Aorta (tissue), 5 donors: ENCODE results near the gene MAPK4. TPM values are rescaled to one million over a fixed set of nuclear protein-coding genes. Genes with fewer than 3 reads are reported as not detected.
"Not testable (repeated sequence)": the region's sequence is repeated elsewhere in the genome, so short reads cannot be mapped to it uniquely, and the experiment has no call there.

ENCODE experiments used
- ATAC-seq: fragments of 200-7000 bp; cut with Tn5 transposase; one replicate; pipeline ENCODE4 v1.9.1; 2022; ENCODE audit warnings: moderate library complexity; ENCODE audit not compliant: low FRiP score
- DNase-seq, 2 donors: peaks; one replicate each; pipeline ENCODE4 v3.0.0-alpha.2; 2020
- H3K27ac ChIP-seq, 2 donors: one replicate each; pipeline ENCODE4 v1.5.1; 2013; ENCODE audit warnings: low read length in 2 of 2, mild to moderate bottlenecking in 2 of 2, moderate library complexity in 2 of 2, control low read depth in 1 of 2, inconsistent platforms in 1 of 2, low read depth in 1 of 2
- H3K27me3 ChIP-seq, 2 donors: one replicate each; pipeline ENCODE4 v1.6.1; 2013; ENCODE audit warnings: control low read depth in 1 of 2, low read length in 1 of 2, mild to moderate bottlenecking in 1 of 2, moderate library complexity in 1 of 2; ENCODE audit not compliant: insufficient read depth in 2 of 2, control insufficient read depth in 1 of 2
- H3K36me3 ChIP-seq, 2 donors: one replicate each; pipeline ENCODE4 v1.6.1; 2013; ENCODE audit warnings: control low read depth in 1 of 2, low read length in 1 of 2, mild to moderate bottlenecking in 1 of 2; ENCODE audit not compliant: insufficient read depth in 2 of 2, control insufficient read depth in 1 of 2
- H3K4me1 ChIP-seq, 2 donors: one replicate each; pipeline ENCODE4 v1.6.1; 2013; ENCODE audit warnings: low read length in 2 of 2, control low read depth in 1 of 2, mild to moderate bottlenecking in 1 of 2, moderate library complexity in 1 of 2; ENCODE audit not compliant: insufficient read depth in 2 of 2, control insufficient read depth in 1 of 2
- H3K4me3 ChIP-seq, 2 donors: one replicate each; pipeline ENCODE4 v1.5.1; 2013; ENCODE audit warnings: low read length in 2 of 2, control low read depth in 1 of 2, mild to moderate bottlenecking in 1 of 2
- H3K9me3 ChIP-seq: one replicate; pipeline ENCODE4 v1.6.1; 2013; ENCODE audit warnings: mild to moderate bottlenecking, low read length; ENCODE audit not compliant: control insufficient read depth
- WGBS, 2 donors: extraction: QIAGEN DNeasy Blood & Tissue Kit; methylation state at CpG; one replicate each; pipeline ENCODE4 v1.1.7; 2013; 5-methylcytosine and 5-hydroxymethylcytosine counted together
- intact Hi-C, 2 donors: fragments of 100-400 bp; cut with DNase I; formaldehyde crosslinking; loops; one replicate each; pipeline versions ENCODE4 v1.14.2 to v1.15.0; 2022
- polyA plus RNA-seq, 2 donors: library from polyadenylated mRNA; stranded (reverse); fragments of 200-250 nt; gene quantifications; one replicate each; pipeline ENCODE4 v1.2.3, GENCODE V29; 2013
- total RNA-seq, 2 donors: library from RNA; stranded (reverse); fragmentation: NEBNext Ultra II Directional; extraction: Animal tissue kit (Norgen Biotek cat#: 25700); gene quantifications; one replicate each; pipeline ENCODE4 v1.2.1, GENCODE V29; 2021
- donor health status: healthy with polysubstance abuse.
- donor health status: Bipolar disorder and iron deficiency.
- donor health status: DM: no; HTN: no; CAD: no.
- donor health status: DM: no; HTN: no; CAD: no.
- donor health status: DM: yes; HTN: yes; CAD: no.

MAPK4 gene
- total and polyA plus RNA-seq, 4 donors: 1.1 to 4.2 (median 1.5) TPM

- Histone ChIP-seq H3K4me1 (no peaks in the 10 kb centered on the region), H3K9me3 (no peaks in the 10 kb centered on the region), H3K27ac (no peak overlapping the region), H3K4me3 (no peak overlapping the region), H3K27me3 (no peaks in the 10 kb centered on the region), H3K36me3 (no peaks in the 10 kb centered on the region)
- intact Hi-C loops: no loop called here
- WGBS, 2 donors: 29 to 47% methylated on average over 4 of the region's 4 CpGs
- ATAC-seq (peak; percentile 29), DNase-seq (no peak)
Measured at GRCh38 chr18:50582500-50582899, 22.6 kb downstream of the MAPK4 start.

- ATAC-seq: no peak
- intact Hi-C loops: no loop called here
- Histone ChIP-seq H3K4me1 (no peaks in the 10 kb centered on the region), H3K27ac (no peak overlapping the region), H3K36me3 (no peaks in the 10 kb centered on the region), H3K9me3 (no peaks in the 10 kb centered on the region), H3K27me3 (no peaks in the 10 kb centered on the region), H3K4me3 (no peak overlapping the region)
- no peak for DNase-seq
Measured at GRCh38 chr18:50586710-50587109, 26.8 kb downstream of the MAPK4 start.

GRCh38 chr18:50590593-50590992 lies 30.7 kb downstream of the MAPK4 start:
- ATAC-seq (no peak), DNase-seq (no peak)
- Histone ChIP-seq H3K27me3 (no peaks in the 10 kb centered on the region), H3K4me1 (no peaks in the 10 kb centered on the region), H3K4me3 (no peak overlapping the region), H3K27ac (no peak overlapping the region), H3K9me3 (no peaks in the 10 kb centered on the region), H3K36me3 (no peaks in the 10 kb centered on the region)
- intact Hi-C loops: no loop called here
- WGBS, 2 donors: 84 to 90% methylated on average over 3 of the region's 3 CpGs

GRCh38 chr18:50594012-50594411 lies 34.1 kb downstream of the MAPK4 start:
- H3K27me3 ChIP-seq: no peaks in the 10 kb centered on the region
- H3K36me3 ChIP-seq: no peaks in the 10 kb centered on the region
- ATAC-seq: no peak
- H3K4me3 ChIP-seq: no peak overlapping the region
- DNase-seq: no peak
- intact Hi-C loops: no loop called here
- no peak overlapping the region for H3K27ac ChIP-seq
- peaks cover 2% of the 10 kb centered on the region for H3K9me3 ChIP-seq
- no peaks in the 10 kb centered on the region for H3K4me1 ChIP-seq
- WGBS, 2 donors: 93 to 95% methylated on average over 5 of the region's 5 CpGs

- Histone ChIP-seq H3K4me3 (no peak overlapping the region), H3K27me3 (no peaks in the 10 kb centered on the region), H3K4me1 (no peaks in the 10 kb centered on the region), H3K27ac (no peak overlapping the region), H3K9me3 (peaks cover 2% of the 10 kb centered on the region), H3K36me3 (no peaks in the 10 kb centered on the region)
- intact Hi-C loops: no loop called here
- DNase-seq (no peak), ATAC-seq (no peak)
- WGBS, 2 donors: 14 to 15% methylated on average over 4 of the region's 4 CpGs
Measured at GRCh38 chr18:50594942-50595341, 35.1 kb downstream of the MAPK4 start.

GRCh38 chr18:50602466-50602865 lies 42.6 kb downstream of the MAPK4 start:
- Histone ChIP-seq H3K36me3 (no peaks in the 10 kb centered on the region), H3K4me3 (no peak overlapping the region), H3K27me3 (no peaks in the 10 kb centered on the region), H3K27ac (no peak overlapping the region), H3K9me3 (no peaks in the 10 kb centered on the region), H3K4me1 (no peaks in the 10 kb centered on the region)
- WGBS, 2 donors: 81 to 86% methylated on average over 3 of the region's 3 CpGs
- intact Hi-C loops: no loop called here
- DNase-seq (no peak), ATAC-seq (no peak)

- no peaks in the 10 kb centered on the region for H3K27me3 ChIP-seq
- no peak overlapping the region for H3K4me3 ChIP-seq
- H3K4me1 ChIP-seq: no peaks in the 10 kb centered on the region
- no peak overlapping the region for H3K27ac ChIP-seq
- ATAC-seq (no peak), DNase-seq (no peak)
- intact Hi-C loops: no loop called here
- no peaks in the 10 kb centered on the region for H3K36me3 ChIP-seq
- H3K9me3 ChIP-seq: no peaks in the 10 kb centered on the region
- WGBS, 2 donors: 52 to 69% methylated on average over 5 of the region's 5 CpGs
Measured at GRCh38 chr18:50606609-50607008, 46.7 kb downstream of the MAPK4 start.

GRCh38 chr18:50607378-50607926 lies 47.6 kb downstream of the MAPK4 start:
- no peak for ATAC-seq
- intact Hi-C loops: no loop called here

GRCh38 chr18:50609171-50609570 lies 49.3 kb downstream of the MAPK4 start:
- DNase-seq, H3K4me1 ChIP-seq, H3K9me3 ChIP-seq, H3K27ac ChIP-seq, H3K36me3 ChIP-seq, ATAC-seq, H3K4me3 ChIP-seq, H3K27me3 ChIP-seq, intact Hi-C loops: not testable (repeated sequence)
- 92 to 94% methylated on average over 22 to 26 of the region's 26 CpGs for WGBS, 2 donors

More at GRCh38 chr18:50607378-50607926, 47.6 kb downstream of the MAPK4 start:
- no peaks in the 10 kb centered on the region for H3K4me1 ChIP-seq
- no peaks in the 10 kb centered on the region for H3K36me3 ChIP-seq
- DNase-seq: no peak
- WGBS, 2 donors: 90 to 91% methylated on average over 5 of the region's 5 CpGs
- H3K27ac ChIP-seq: no peak overlapping the region
- H3K9me3 ChIP-seq: no peaks in the 10 kb centered on the region
- no peak overlapping the region for H3K4me3 ChIP-seq
- H3K27me3 ChIP-seq: no peaks in the 10 kb centered on the region
